ENCODE results near the gene APP.

GRCh38 chr21:26188422-26188821, 17.9 kb upstream of the APP start:
- no peak for TF ChIP-seq CREB1 (IDR thresholded peaks at IDR 0.05; ENCODE audit: low read depth)
- TF ChIP-seq TAF1 (IDR thresholded peaks at IDR 0.05; ENCODE audit: low read depth) = no peak
- TF ChIP-seq MAX (IDR thresholded peaks at IDR 0.05) = no peak
- no peak for TF ChIP-seq CEBPB (IDR thresholded peaks at IDR 0.05)
- TF ChIP-seq EP300 (IDR thresholded peaks at IDR 0.05; ENCODE audit: borderline replicate concordance) = no peak
- TF ChIP-seq TEAD4 (IDR thresholded peaks at IDR 0.05) = no peak
- TF ChIP-seq TCF12 (IDR thresholded peaks at IDR 0.05; ENCODE audit: low read depth) = no peak
- TF ChIP-seq YY1 (IDR thresholded peaks at IDR 0.05; ENCODE audit: low read depth) = no peak
- TF ChIP-seq, protein P1, sequence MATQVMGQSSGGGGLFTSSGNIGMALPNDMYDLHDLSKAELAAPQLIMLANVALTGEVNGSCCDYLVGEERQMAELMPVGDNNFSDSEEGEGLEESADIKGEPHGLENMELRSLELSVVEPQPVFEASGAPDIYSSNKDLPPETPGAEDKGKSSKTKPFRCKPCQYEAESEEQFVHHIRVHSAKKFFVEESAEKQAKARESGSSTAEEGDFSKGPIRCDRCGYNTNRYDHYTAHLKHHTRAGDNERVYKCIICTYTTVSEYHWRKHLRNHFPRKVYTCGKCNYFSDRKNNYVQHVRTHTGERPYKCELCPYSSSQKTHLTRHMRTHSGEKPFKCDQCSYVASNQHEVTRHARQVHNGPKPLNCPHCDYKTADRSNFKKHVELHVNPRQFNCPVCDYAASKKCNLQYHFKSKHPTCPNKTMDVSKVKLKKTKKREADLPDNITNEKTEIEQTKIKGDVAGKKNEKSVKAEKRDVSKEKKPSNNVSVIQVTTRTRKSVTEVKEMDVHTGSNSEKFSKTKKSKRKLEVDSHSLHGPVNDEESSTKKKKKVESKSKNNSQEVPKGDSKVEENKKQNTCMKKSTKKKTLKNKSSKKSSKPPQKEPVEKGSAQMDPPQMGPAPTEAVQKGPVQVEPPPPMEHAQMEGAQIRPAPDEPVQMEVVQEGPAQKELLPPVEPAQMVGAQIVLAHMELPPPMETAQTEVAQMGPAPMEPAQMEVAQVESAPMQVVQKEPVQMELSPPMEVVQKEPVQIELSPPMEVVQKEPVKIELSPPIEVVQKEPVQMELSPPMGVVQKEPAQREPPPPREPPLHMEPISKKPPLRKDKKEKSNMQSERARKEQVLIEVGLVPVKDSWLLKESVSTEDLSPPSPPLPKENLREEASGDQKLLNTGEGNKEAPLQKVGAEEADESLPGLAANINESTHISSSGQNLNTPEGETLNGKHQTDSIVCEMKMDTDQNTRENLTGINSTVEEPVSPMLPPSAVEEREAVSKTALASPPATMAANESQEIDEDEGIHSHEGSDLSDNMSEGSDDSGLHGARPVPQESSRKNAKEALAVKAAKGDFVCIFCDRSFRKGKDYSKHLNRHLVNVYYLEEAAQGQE (IDR thresholded peaks at IDR 0.05; ENCODE audit: low read depth) = no peak
- no peak for TF ChIP-seq RAD21 (IDR thresholded peaks at IDR 0.05; ENCODE audit: low read depth)

All from Ishikawa (cell line).